ENCODE data around the gene INHBB. TPM values are rescaled to one million over a fixed set of nuclear protein-coding genes. Genes with fewer than 3 reads are reported as not detected.
A peak's percentile ranks its signal among the peaks of the same experiment; 100 is the strongest.

Gene INHBB
- total RNA-seq, 4 donors from 2014 or later: 0.20 to 1.1 (median 0.41) TPM; not detected in 1

DNA sequence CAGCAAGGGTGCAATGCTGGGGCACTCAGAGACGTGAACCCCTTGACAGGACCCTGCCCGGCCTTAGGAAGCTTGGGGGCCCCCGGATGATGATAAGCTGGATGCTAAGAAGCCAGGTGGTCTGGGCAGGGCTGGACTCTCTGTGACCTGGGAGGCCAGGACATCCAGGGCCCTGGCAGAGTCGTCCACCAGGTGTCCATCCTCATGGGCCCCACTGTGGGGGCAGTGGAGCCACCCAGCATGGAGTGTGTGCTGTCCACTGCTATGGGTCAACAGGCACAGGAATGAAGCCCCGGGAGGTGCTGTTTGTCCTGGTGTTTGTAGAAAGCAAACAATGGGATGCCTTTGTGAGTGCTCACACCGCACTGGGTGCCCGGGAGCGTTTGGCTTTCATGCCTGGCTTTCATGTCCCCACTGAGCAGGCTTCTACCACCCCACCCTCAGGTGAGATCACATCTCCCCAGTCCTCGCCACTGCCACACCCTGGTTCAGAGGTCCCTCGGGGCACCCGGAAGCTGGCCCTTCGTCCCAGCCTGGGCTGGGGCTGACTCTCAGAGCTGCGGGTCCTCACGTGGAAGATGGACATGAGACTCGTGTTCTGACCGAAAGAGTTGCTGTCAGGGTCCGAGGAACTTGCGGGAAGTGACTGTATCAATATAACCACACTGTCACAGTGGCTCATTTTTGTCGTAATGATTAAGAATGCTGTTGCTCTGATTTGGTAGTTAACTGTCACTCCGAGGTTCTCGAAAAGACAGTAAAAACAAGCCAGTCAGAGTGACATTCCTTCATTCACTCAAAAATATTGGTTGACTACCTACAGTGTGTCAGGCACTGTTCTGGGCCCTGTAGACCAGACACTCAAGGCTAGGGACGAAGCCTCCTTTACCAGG lies 53.3 kb downstream of the INHBB start:
- peaks cover 6% of the 10 kb centered on the region for H3K27me3 ChIP-seq
- intact Hi-C loops (cut with DNase I; ENCODE audit: low total_unique reads): no loop called here
- WGBS, 2 donors (ENCODE audit: low coverage in 1 of 2): 59 to 100% methylated on average over 3 to 22 of the region's 22 CpGs
- H3K4me1 ChIP-seq: no peaks in the 10 kb centered on the region
- H3K27ac ChIP-seq: no peak overlapping the region
- no peaks in the 10 kb centered on the region for H3K36me3 ChIP-seq
- peak; percentile 1 for DNase-seq
- in situ Hi-C loops (cut with MboI; ENCODE audit: low pct_ligation_motif_present in 1 of 4, low pct_unique_long_range_greater_than_20kb in 1 of 4, low sequenced_read_pairs in 3 of 4): no loop called here
- H3K9me3 ChIP-seq: no peaks in the 10 kb centered on the region
- no peak overlapping the region for H3K4me3 ChIP-seq
- TF ChIP-seq POLR2AphosphoS5 (IDR thresholded peaks at IDR 0.05): no peak
- no peak for TF ChIP-seq EP300 (IDR thresholded peaks at IDR 0.05; ENCODE audit: low read depth)
- TF ChIP-seq POLR2A (IDR thresholded peaks at IDR 0.05): no peak
- TF ChIP-seq, protein P1, sequence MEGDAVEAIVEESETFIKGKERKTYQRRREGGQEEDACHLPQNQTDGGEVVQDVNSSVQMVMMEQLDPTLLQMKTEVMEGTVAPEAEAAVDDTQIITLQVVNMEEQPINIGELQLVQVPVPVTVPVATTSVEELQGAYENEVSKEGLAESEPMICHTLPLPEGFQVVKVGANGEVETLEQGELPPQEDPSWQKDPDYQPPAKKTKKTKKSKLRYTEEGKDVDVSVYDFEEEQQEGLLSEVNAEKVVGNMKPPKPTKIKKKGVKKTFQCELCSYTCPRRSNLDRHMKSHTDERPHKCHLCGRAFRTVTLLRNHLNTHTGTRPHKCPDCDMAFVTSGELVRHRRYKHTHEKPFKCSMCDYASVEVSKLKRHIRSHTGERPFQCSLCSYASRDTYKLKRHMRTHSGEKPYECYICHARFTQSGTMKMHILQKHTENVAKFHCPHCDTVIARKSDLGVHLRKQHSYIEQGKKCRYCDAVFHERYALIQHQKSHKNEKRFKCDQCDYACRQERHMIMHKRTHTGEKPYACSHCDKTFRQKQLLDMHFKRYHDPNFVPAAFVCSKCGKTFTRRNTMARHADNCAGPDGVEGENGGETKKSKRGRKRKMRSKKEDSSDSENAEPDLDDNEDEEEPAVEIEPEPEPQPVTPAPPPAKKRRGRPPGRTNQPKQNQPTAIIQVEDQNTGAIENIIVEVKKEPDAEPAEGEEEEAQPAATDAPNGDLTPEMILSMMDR (IDR thresholded peaks at IDR 0.05): no peak

GRCh38 chr2:120399889-120400240 lies 53.9 kb downstream of the INHBB start:
- Histone ChIP-seq H3K9me3 (no peaks in the 10 kb centered on the region), H3K36me3 (no peaks in the 10 kb centered on the region), H3K27me3 (peaks cover 6% of the 10 kb centered on the region), H3K4me1 (no peaks in the 10 kb centered on the region), H3K4me3 (no peak overlapping the region), H3K27ac (no peak overlapping the region)
- in situ Hi-C loops (cut with MboI; ENCODE audit: low pct_ligation_motif_present in 1 of 4, low pct_unique_long_range_greater_than_20kb in 1 of 4, low sequenced_read_pairs in 3 of 4) (no loop called here), intact Hi-C loops (cut with DNase I; ENCODE audit: low total_unique reads) (no loop called here)
- no peak for TF ChIP-seq POLR2A (IDR thresholded peaks at IDR 0.05)
- TF ChIP-seq POLR2AphosphoS5 (IDR thresholded peaks at IDR 0.05): no peak
- TF ChIP-seq, protein P1 (IDR thresholded peaks at IDR 0.05): no peak
- no peak for TF ChIP-seq EP300 (IDR thresholded peaks at IDR 0.05; ENCODE audit: low read depth)
- DNase-seq: no peak
- WGBS, 2 donors (ENCODE audit: low coverage in 1 of 2): 82% methylated on average over 8 of the region's 8 CpGs; no CpG with 5 or more reads in 1 of the 2 donors

DNA sequence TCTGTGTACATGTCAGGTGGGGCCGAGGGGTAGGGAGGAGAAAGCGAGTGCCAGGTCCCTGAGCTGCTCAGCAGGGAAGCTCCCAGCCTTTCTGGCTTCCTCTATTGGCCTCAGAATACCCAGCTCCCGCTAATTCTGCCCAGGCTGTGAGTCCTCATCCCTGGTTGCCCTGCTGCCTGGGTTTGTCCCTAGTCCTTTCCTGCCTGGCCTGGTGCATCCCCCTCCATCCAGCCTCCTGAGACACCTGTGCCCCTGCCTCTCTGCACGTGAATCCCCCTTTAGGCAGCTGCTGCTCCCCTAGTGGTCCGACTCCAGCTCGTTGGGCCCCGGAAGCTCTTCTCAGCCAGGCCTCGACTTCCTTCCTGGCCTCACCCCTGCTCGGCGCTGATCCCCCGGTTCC lies 54.6 kb downstream of the INHBB start:
- H3K27ac ChIP-seq: no peak overlapping the region
- H3K4me1 ChIP-seq: no peaks in the 10 kb centered on the region
- H3K9me3 ChIP-seq: no peaks in the 10 kb centered on the region
- intact Hi-C loops (cut with DNase I; ENCODE audit: low total_unique reads) (no loop called here), in situ Hi-C loops (cut with MboI; ENCODE audit: low pct_ligation_motif_present in 1 of 4, low pct_unique_long_range_greater_than_20kb in 1 of 4, low sequenced_read_pairs in 3 of 4) (no loop called here)
- H3K4me3 ChIP-seq: no peak overlapping the region
- H3K36me3 ChIP-seq: no peaks in the 10 kb centered on the region
- no peak for DNase-seq
- WGBS, 2 donors (ENCODE audit: low coverage in 1 of 2): 50 to 84% methylated on average over 2 to 11 of the region's 11 CpGs
- H3K27me3 ChIP-seq: peaks cover 6% of the 10 kb centered on the region
- no peak for TF ChIP-seq EP300 (IDR thresholded peaks at IDR 0.05; ENCODE audit: low read depth)
- no peak for TF ChIP-seq POLR2AphosphoS5 (IDR thresholded peaks at IDR 0.05)
- TF ChIP-seq, protein P1 (IDR thresholded peaks at IDR 0.05): no peak
- no peak for TF ChIP-seq POLR2A (IDR thresholded peaks at IDR 0.05)

Other genes with a start within 250 kb of the INHBB start
- gene TMEM185B, start 122.7 kb upstream of the INHBB start, total RNA-seq: 10 to 100 TPM; 12.1 to 23.2 (median 17.8) TPM
- 10 to 100 TPM; 18.9 to 81.0 (median 59.4) TPM for gene RALB, start 93.3 kb upstream of the INHBB start, total RNA-seq

All from transverse colon (tissue), 4 donors.